Neural progenitor cell (in vitro differentiated cells): Measurements from ENCODE around the gene HOXA11. TPM values are rescaled to one million over a fixed set of nuclear protein-coding genes. Genes with fewer than 3 reads are reported as not detected.
A peak's percentile ranks its signal among the peaks of the same experiment; 100 is the strongest.

Source experiments
- DNase-seq: peaks from one replicate; pipeline ENCODE4 v3.0.0-alpha.2; 2016; ENCODE audit warnings: low spot score
- H2AFZ ChIP-seq: fragments of 200-600 bp; sonication (generic); replicated peaks from 2 replicates; pipeline ENCODE4 v1.6.1; 2016; ENCODE audit warnings: antibody characterized with exemption
- H3F3A ChIP-seq: fragments of 200-600 bp; sonication (generic); 2 replicates; pipeline ENCODE4 v1.6.1; 2016; ENCODE audit warnings: antibody characterized with exemption, low read depth
- H3K27ac ChIP-seq: fragments of 200-600 bp; sonication (generic); 2 replicates; pipeline ENCODE4 v1.5.1; 2016; ENCODE audit warnings: mild to moderate bottlenecking
- H3K27me3 ChIP-seq: fragments of 200-600 bp; sonication (generic); 2 replicates; pipeline ENCODE4 v1.6.1; 2016; ENCODE audit warnings: mild to moderate bottlenecking, moderate library complexity
- H3K36me3 ChIP-seq: fragments of 200-600 bp; sonication (generic); 2 replicates; pipeline ENCODE4 v1.5.1; 2016
- H3K4me1 ChIP-seq: fragments of 200-600 bp; sonication (generic); 2 replicates; pipeline ENCODE4 v1.6.1; 2016; ENCODE audit warnings: mixed run types
- H3K4me2 ChIP-seq: fragments of 200-600 bp; sonication (generic); 2 replicates; pipeline ENCODE4 v1.6.1; 2016
- H3K4me3 ChIP-seq: fragments of 200-600 bp; sonication (generic); 2 replicates; pipeline ENCODE4 v1.5.1; 2016
- H3K79me2 ChIP-seq: fragments of 200-600 bp; sonication (generic); 2 replicates; pipeline ENCODE4 v1.6.1; 2016; ENCODE audit warnings: low read depth
- H3K9ac ChIP-seq: fragments of 200-600 bp; sonication (generic); 2 replicates; pipeline ENCODE4 v1.6.1; 2016
- H3K9me3 ChIP-seq: fragments of 200-600 bp; sonication (generic); 2 replicates; pipeline ENCODE4 v1.5.1; 2016; ENCODE audit warnings: low read depth
- H4K20me1 ChIP-seq: fragments of 200-600 bp; sonication (generic); 2 replicates; pipeline ENCODE4 v1.6.1; 2016; ENCODE audit warnings: low read depth
- H3K27ac Mint-ChIP-seq: 3 replicates; pipeline ENCODE4 v1.8.0; 2021; ENCODE audit warnings: mixed read lengths
- H3K27me3 Mint-ChIP-seq: 2 replicates; pipeline ENCODE4 v1.8.0; 2022; ENCODE audit warnings: low read depth, mild to moderate bottlenecking, inconsistent platforms, moderate library complexity, mixed read lengths; ENCODE audit not compliant: insufficient read depth
- H3K36me3 Mint-ChIP-seq: 3 replicates; pipeline ENCODE4 v1.8.0; 2021; ENCODE audit warnings: mixed read lengths
- H3K4me1 Mint-ChIP-seq: 3 replicates; pipeline ENCODE4 v1.8.0; 2021; ENCODE audit warnings: mixed read lengths
- H3K4me3 Mint-ChIP-seq: 3 replicates; pipeline ENCODE4 v1.8.0; 2021; ENCODE audit warnings: mild to moderate bottlenecking, moderate library complexity, mixed read lengths
- H3K9me3 Mint-ChIP-seq: 3 replicates; pipeline ENCODE4 v1.8.0; 2020; ENCODE audit warnings: mixed read lengths
- CTCF ChIP-seq: fragments of 200-600 bp; sonication (generic); IDR thresholded peaks from 2 replicates; pipeline ENCODE4 v1.5.1; 2017; ENCODE audit warnings: antibody characterized with exemption, mild to moderate bottlenecking
- EZH2 ChIP-seq: fragments of 200-600 bp; sonication (generic); IDR thresholded peaks from 2 replicates; pipeline ENCODE4 v1.6.1; 2017; ENCODE audit warnings: antibody characterized with exemption, mild to moderate bottlenecking, moderate library complexity
- EZH2phosphoT487 ChIP-seq: fragments of 200-600 bp; sonication (generic); IDR thresholded peaks from 2 replicates; pipeline ENCODE4 v1.6.1; 2017; ENCODE audit warnings: antibody characterized with exemption
- total RNA-seq: library from RNA; depleted of rRNA; stranded (reverse); fragments of >200 nt; gene quantifications from 2 replicates; pipeline ENCODE4 v1.2.3, GENCODE V29; 2015; ENCODE audit warnings: low replicate concordance

Gene HOXA11
- total RNA-seq, 1 donor from 2014 or later = not detected

- H4K20me1 ChIP-seq = peaks cover 100% of the 10 kb centered on the region
- no peaks in the 10 kb centered on the region for H3K36me3 Mint-ChIP-seq
These were observed 3.2 kb downstream of the HOXA11 start for GRCh38 chr7:27181795-27182275.

GRCh38 chr7:27180431-27181420, 4.3 kb downstream of the HOXA11 start:
- peaks cover 100% of the 10 kb centered on the region for H4K20me1 ChIP-seq
- no peak overlapping the region for H3K27ac ChIP-seq
- Mint-ChIP-seq H3K36me3 (no peaks in the 10 kb centered on the region), H3K4me1 (peaks cover 13% of the 10 kb centered on the region), H3K4me3 (no peak overlapping the region), H3K27me3 (peaks cover 96% of the 10 kb centered on the region), H3K27ac (no peak overlapping the region), H3K9me3 (peaks cover 18% of the 10 kb centered on the region)
- H3K36me3 ChIP-seq = no peaks in the 10 kb centered on the region
- H3F3A ChIP-seq = peaks cover 17% of the 10 kb centered on the region
- H2AFZ ChIP-seq = no peak overlapping the region
- H3K4me3 ChIP-seq = no peak overlapping the region
- no peaks in the 10 kb centered on the region for H3K79me2 ChIP-seq
- TF ChIP-seq EZH2 = no peak
- TF ChIP-seq CTCF = no peak
- TF ChIP-seq EZH2phosphoT487 = no peak
- H3K9ac ChIP-seq = no peak overlapping the region
- H3K4me2 ChIP-seq = no peak overlapping the region
- peaks cover 100% of the 10 kb centered on the region for H3K27me3 ChIP-seq
- peaks cover 14% of the 10 kb centered on the region for H3K4me1 ChIP-seq
- DNase-seq = no peak
- H3K9me3 ChIP-seq = no peaks in the 10 kb centered on the region

More at GRCh38 chr7:27181795-27182275, 3.2 kb downstream of the HOXA11 start:
- H3K4me1 Mint-ChIP-seq = peaks cover 13% of the 10 kb centered on the region
- H3K79me2 ChIP-seq = no peaks in the 10 kb centered on the region
- peaks cover 100% of the 10 kb centered on the region for H3K27me3 ChIP-seq
- no peak for DNase-seq
- no peak overlapping the region for H3K4me3 Mint-ChIP-seq
- no peaks in the 10 kb centered on the region for H3K36me3 ChIP-seq
- no peak overlapping the region for H3K4me3 ChIP-seq
- peaks cover 95% of the 10 kb centered on the region for H3K27me3 Mint-ChIP-seq
- H3K27ac ChIP-seq = no peak overlapping the region
- TF ChIP-seq CTCF (no peak), EZH2 (no peak), EZH2phosphoT487 (no peak)
- H3K9me3 ChIP-seq = no peaks in the 10 kb centered on the region
- no peak overlapping the region for H3K9ac ChIP-seq
- H3K4me1 ChIP-seq = peaks cover 14% of the 10 kb centered on the region
- peaks cover 17% of the 10 kb centered on the region for H3F3A ChIP-seq
- no peak overlapping the region for H3K4me2 ChIP-seq
- H2AFZ ChIP-seq = no peak overlapping the region
- H3K27ac Mint-ChIP-seq = no peak overlapping the region
- peaks cover 21% of the 10 kb centered on the region for H3K9me3 Mint-ChIP-seq

GRCh38 chr7:27179503-27180430, 5.3 kb downstream of the HOXA11 start:
- peak; percentile 62 for DNase-seq
- TF ChIP-seq EZH2phosphoT487 = peak; percentile 93
- peak; percentile 98 for TF ChIP-seq EZH2
- peak; percentile 91 for TF ChIP-seq CTCF
- H3K27me3 Mint-ChIP-seq = peaks cover 96% of the 10 kb centered on the region
- no peaks in the 10 kb centered on the region for H3K36me3 Mint-ChIP-seq
- H3K4me1 Mint-ChIP-seq = peaks cover 10% of the 10 kb centered on the region
- H3K36me3 ChIP-seq = no peaks in the 10 kb centered on the region
- no peak overlapping the region for H3K27ac Mint-ChIP-seq
- H3K4me2 ChIP-seq = no peak overlapping the region
- H3K79me2 ChIP-seq = no peaks in the 10 kb centered on the region
- H3K27me3 ChIP-seq = peaks cover 100% of the 10 kb centered on the region
- peaks cover 14% of the 10 kb centered on the region for H3K4me1 ChIP-seq
- H4K20me1 ChIP-seq = peaks cover 100% of the 10 kb centered on the region
- H3K27ac ChIP-seq = no peak overlapping the region
- peak overlapping the region; percentile 5 for H3K4me3 Mint-ChIP-seq
- no peak overlapping the region for H3K9ac ChIP-seq
- no peaks in the 10 kb centered on the region for H3K9me3 ChIP-seq
- peaks cover 18% of the 10 kb centered on the region for H3K9me3 Mint-ChIP-seq
- H3F3A ChIP-seq = peaks cover 17% of the 10 kb centered on the region
- H3K4me3 ChIP-seq = no peak overlapping the region
- H2AFZ ChIP-seq = no peak overlapping the region
